PC-9 (cell line): Measurements from ENCODE around the gene FKBP5.

Experiments
- CTCF ChIP-seq: fragments of 200-600 bp; sonication (generic); conservative IDR thresholded peaks from 2 replicates; pipeline ENCODE4 v1.6.1; 2017; ENCODE audit warnings: mixed run types, antibody characterized with exemption, mild to moderate bottlenecking, moderate library complexity
- EZH2 ChIP-seq: fragments of 200-600 bp; sonication (generic); IDR thresholded peaks from 2 replicates; pipeline ENCODE4 v1.8.0; 2017; ENCODE audit warnings: antibody characterized with exemption, low read depth

DNA sequence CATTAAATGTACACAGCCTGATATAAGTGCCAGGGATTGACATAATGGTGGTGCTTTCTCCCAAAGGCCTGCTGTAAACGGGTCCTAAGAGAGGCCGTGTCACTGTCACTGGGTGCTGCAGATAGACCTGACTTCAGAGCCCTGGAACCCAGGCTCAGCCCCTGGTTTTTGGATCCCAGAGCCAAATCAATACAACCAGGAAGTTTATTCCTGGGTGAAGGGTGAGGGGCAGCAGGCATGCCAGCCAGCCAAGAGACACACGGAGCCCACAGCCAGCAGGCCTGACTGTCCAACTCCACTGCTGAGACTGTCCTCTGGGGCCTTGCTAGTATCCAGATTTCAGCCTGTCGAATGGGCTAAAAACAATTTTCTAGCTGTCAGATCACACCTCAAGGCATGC, 35.3 kb upstream of the FKBP5 start:
- no peak for TF ChIP-seq CTCF
- no peak for TF ChIP-seq EZH2
